ENCODE measurements around the gene THTPA. TPM values are rescaled to one million over a fixed set of nuclear protein-coding genes. Genes with fewer than 3 reads are reported as not detected.
A peak's percentile ranks its signal among the peaks of the same experiment; 100 is the strongest.

THTPA gene
- total RNA-seq, 1 donor from 2014 or later, result 6.9 TPM

- H3K4me3 Mint-ChIP-seq (ENCODE audit: unreplicated experiment), result no peak overlapping the region
- H3K27ac Mint-ChIP-seq (ENCODE audit: unreplicated experiment), result no peak overlapping the region
- DNase-seq (ENCODE audit: low spot score), result no peak
- no peak for TF ChIP-seq CTCF (IDR thresholded peaks at IDR 0.05; ENCODE audit: unreplicated experiment)
- H3K27me3 Mint-ChIP-seq (ENCODE audit: unreplicated experiment), result peaks cover 12% of the 10 kb centered on the region
- peaks cover 16% of the 10 kb centered on the region for H3K4me1 Mint-ChIP-seq (ENCODE audit: unreplicated experiment)
- H3K9me3 Mint-ChIP-seq (ENCODE audit: unreplicated experiment), result no peaks in the 10 kb centered on the region
- H3K36me3 Mint-ChIP-seq (ENCODE audit: low read depth, unreplicated experiment), result peaks cover 46% of the 10 kb centered on the region
Observed at GRCh38 chr14:23561259-23561658, 5.2 kb downstream of the THTPA start.

GRCh38 chr14:23561873-23562821, 6.1 kb downstream of the THTPA start:
- H3K9me3 Mint-ChIP-seq (ENCODE audit: unreplicated experiment), result no peaks in the 10 kb centered on the region
- TF ChIP-seq CTCF (IDR thresholded peaks at IDR 0.05; ENCODE audit: unreplicated experiment), result no peak
- H3K36me3 Mint-ChIP-seq (ENCODE audit: low read depth, unreplicated experiment), result peaks cover 46% of the 10 kb centered on the region
- no peak overlapping the region for H3K4me3 Mint-ChIP-seq (ENCODE audit: unreplicated experiment)
- no peak overlapping the region for H3K27ac Mint-ChIP-seq (ENCODE audit: unreplicated experiment)
- H3K4me1 Mint-ChIP-seq (ENCODE audit: unreplicated experiment), result peaks cover 14% of the 10 kb centered on the region
- peaks cover 15% of the 10 kb centered on the region for H3K27me3 Mint-ChIP-seq (ENCODE audit: unreplicated experiment)
- DNase-seq (ENCODE audit: low spot score), result no peak

GRCh38 chr14:23562822-23563472, 6.9 kb downstream of the THTPA start:
- Mint-ChIP-seq H3K36me3 (ENCODE audit: low read depth, unreplicated experiment) (peaks cover 40% of the 10 kb centered on the region), H3K27me3 (ENCODE audit: unreplicated experiment) (peaks cover 18% of the 10 kb centered on the region), H3K9me3 (ENCODE audit: unreplicated experiment) (no peaks in the 10 kb centered on the region), H3K4me1 (ENCODE audit: unreplicated experiment) (peaks cover 18% of the 10 kb centered on the region), H3K4me3 (ENCODE audit: unreplicated experiment) (peak overlapping the region; percentile 2), H3K27ac (ENCODE audit: unreplicated experiment) (no peak overlapping the region)
- DNase-seq (ENCODE audit: low spot score), result peak; percentile 75
- peak; percentile 95 for TF ChIP-seq CTCF (IDR thresholded peaks at IDR 0.05; ENCODE audit: unreplicated experiment)

GRCh38 chr14:23563473-23564180, 7.6 kb downstream of the THTPA start:
- Mint-ChIP-seq H3K4me1 (ENCODE audit: unreplicated experiment) (peaks cover 20% of the 10 kb centered on the region), H3K4me3 (ENCODE audit: unreplicated experiment) (peak overlapping the region; percentile 53), H3K36me3 (ENCODE audit: low read depth, unreplicated experiment) (peaks cover 35% of the 10 kb centered on the region), H3K9me3 (ENCODE audit: unreplicated experiment) (no peaks in the 10 kb centered on the region), H3K27ac (ENCODE audit: unreplicated experiment) (no peak overlapping the region), H3K27me3 (ENCODE audit: unreplicated experiment) (peaks cover 18% of the 10 kb centered on the region)
- TF ChIP-seq CTCF (IDR thresholded peaks at IDR 0.05; ENCODE audit: unreplicated experiment), result no peak
- no peak for DNase-seq (ENCODE audit: low spot score)
